GM12878 (cell line): ENCODE results near the gene CNNM1. TPM values are rescaled to one million over a fixed set of nuclear protein-coding genes. Genes with fewer than 3 reads are reported as not detected.

Source experiments
- ATAC-seq: fragments of 200-7000 bp; cut with Tn5 transposase; 3 replicates; pipeline ENCODE4 v1.9.1; 2020; ENCODE audit warnings: mild to moderate bottlenecking, moderate library complexity
- BruUV-seq: library from RNA; stranded (reverse); fragments of 400-500 nt; replicated peaks from 2 replicates; lab custom pipeline; 2021; lab: Mats Ljungman, UMichigan
- CTCF ChIA-PET: fragments of 300-600 bp; sonication (Branson Sonifier 250); formaldehyde crosslinking; extraction: SDS; loops from one replicate; lab custom pipeline; 2021; ENCODE audit warnings: inconsistent platforms; lab: Yijun Ruan, JAX
- POLR2A ChIA-PET: fragments of 350-600 bp; formaldehyde crosslinking; extraction: SDS; loops from one replicate; lab custom pipeline; 2021; ENCODE audit warnings: inconsistent platforms; lab: Charles Lee
- RAD21 ChIA-PET: fragments of 300-600 bp; sonication (Branson Sonifier 250); formaldehyde crosslinking; loops from one replicate; lab custom pipeline; 2023; ENCODE audit warnings: antibody characterized with exemption; ENCODE audit not compliant: unreplicated experiment; lab: Charles Lee
- SMC1A ChIA-PET: fragments of 300-600 bp; sonication (Branson Sonifier 250); formaldehyde crosslinking; loops from one replicate; lab custom pipeline; 2023; ENCODE audit not compliant: unreplicated experiment, uncharacterized antibody; lab: Charles Lee
- DNase-seq: peaks from one replicate; pipeline ENCODE4 v3.0.0-alpha.2; 2011; ENCODE audit warnings: low read depth, low spot score
- FAIRE-seq: peaks from 3 replicates; lab custom pipeline; 2011; peaks lifted over from hg19 to GRCh38; lab: Jason Lieb, UNC
- H2AFZ ChIP-seq: 2 replicates; pipeline ENCODE4 v1.6.0; 2011; ENCODE audit warnings: low read depth, low read length, control low read depth; ENCODE audit not compliant: control insufficient read depth
- H3K27ac ChIP-seq: 2 replicates; pipeline ENCODE4 v1.5.1; 2011; ENCODE audit warnings: control low read depth; ENCODE audit not compliant: control insufficient read depth, insufficient read depth
- H3K27me3 ChIP-seq, 2 experiments: replicated peaks in 1 of 2; 2 replicates each; pipeline versions ENCODE4 v1.6.0 to v1.6.1; 2011; ENCODE audit warnings: low read length in 1 of 2; ENCODE audit not compliant: control insufficient read depth in 2 of 2, insufficient read depth in 2 of 2
- H3K36me3 ChIP-seq, 2 experiments: 2 replicates each; pipeline ENCODE4 v1.5.1; 2011; ENCODE audit warnings: low read length in 1 of 2; ENCODE audit not compliant: control insufficient read depth in 2 of 2, insufficient read depth in 2 of 2
- H3K4me1 ChIP-seq: 2 replicates; pipeline ENCODE4 v1.6.1; 2011; ENCODE audit warnings: mild to moderate bottlenecking, low read length, moderate library complexity, mixed read lengths; ENCODE audit not compliant: control insufficient read depth, insufficient read depth
- H3K4me2 ChIP-seq: 2 replicates; pipeline ENCODE4 v1.6.0; 2011; ENCODE audit warnings: control low read depth; ENCODE audit not compliant: control insufficient read depth, insufficient read depth
- H3K4me3 ChIP-seq: fragments of 200-600 bp; sonication (generic); 2 replicates; pipeline ENCODE4 v1.5.1; 2016
- H3K79me2 ChIP-seq: 2 replicates; pipeline ENCODE4 v1.6.0; 2011; ENCODE audit warnings: low read length; ENCODE audit not compliant: control insufficient read depth, insufficient read depth
- H3K9ac ChIP-seq: 2 replicates; pipeline ENCODE4 v1.8.0; 2011; ENCODE audit warnings: low read length, control low read depth, mixed read lengths; ENCODE audit not compliant: control insufficient read depth, insufficient read depth
- H3K9me3 ChIP-seq: replicated peaks from 3 replicates; pipeline ENCODE4 v1.5.1; 2011; ENCODE audit warnings: mild to moderate bottlenecking, low read length; ENCODE audit not compliant: control insufficient read depth, insufficient read depth
- H4K20me1 ChIP-seq: 2 replicates; pipeline ENCODE4 v1.6.0; 2011; ENCODE audit not compliant: control insufficient read depth, insufficient read depth
- ASH2L ChIP-seq: fragments of 300-600, 200-600 bp; sonication (generic); IDR thresholded peaks from 2 replicates; pipeline ENCODE4 v1.6.1; 2017; ENCODE audit warnings: low read depth, mild to moderate bottlenecking, borderline replicate concordance
- CREB1 ChIP-seq: IDR thresholded peaks from 2 replicates; pipeline ENCODE4 v1.6.1; 2012; ENCODE audit warnings: low read depth, mild to moderate bottlenecking, inconsistent platforms
- CREM ChIP-seq: IDR thresholded peaks from 2 replicates; pipeline ENCODE4 v1.6.1; 2014; ENCODE audit warnings: antibody characterized with exemption, low read depth
- ETV6 ChIP-seq, 2 experiments: fragments of 450-650 bp in 1 of 2; IDR thresholded peaks in 1 of 2; conservative IDR thresholded peaks in 1 of 2; 2 replicates each; pipeline ENCODE4 v1.6.1; 2014; ENCODE audit warnings: antibody characterized with exemption in 1 of 2, borderline replicate concordance in 1 of 2, low read depth in 1 of 2, mild to moderate bottlenecking in 1 of 2, moderate library complexity in 1 of 2
- RB1 ChIP-seq: fragments of 450-650 bp; formaldehyde crosslinking; IDR thresholded peaks from 2 replicates; pipeline ENCODE4 v1.6.1; 2017; ENCODE audit warnings: mild to moderate bottlenecking, borderline replicate concordance
- SP1 ChIP-seq: IDR thresholded peaks from one replicate; pipeline ENCODE4 v1.6.1; 2011; ENCODE audit warnings: low read depth, low read length
- TAF1 ChIP-seq: IDR thresholded peaks from 2 replicates; pipeline ENCODE4 v1.6.1; 2011; ENCODE audit warnings: mild to moderate bottlenecking, low read depth, low read length, borderline replicate concordance
- TCF3 ChIP-seq: IDR thresholded peaks from 2 replicates; pipeline ENCODE4 v1.6.1; 2012; ENCODE audit warnings: low read depth, mild to moderate bottlenecking, low read length, borderline replicate concordance; ENCODE audit not compliant: insufficient read depth
- ZNF274 ChIP-seq: IDR thresholded peaks from one replicate; pipeline ENCODE4 v1.8.0; 2011; ENCODE audit not compliant: insufficient read length, insufficient read depth
- WGBS: methylation state at CpG from one replicate; pipeline ENCODE4 v1.1.6; 2016; ENCODE audit warnings: low lambda C conversion rate; ENCODE audit not compliant: insufficient replicate concordance, insufficient coverage; ENCODE audit errors: missing lambda C conversion rate; 5-methylcytosine and 5-hydroxymethylcytosine counted together
- in situ Hi-C: fragments of 300-500 bp; cut with MboI; formaldehyde crosslinking; loops from 9 replicates; pipeline ENCODE4 v1.14.3; 2018; ENCODE audit warnings: mixed read lengths
- intact Hi-C: fragments of 100-400 bp; cut with micrococcal nuclease; formaldehyde crosslinking; loops from one replicate; pipeline ENCODE4 v1.14.2; 2022; ENCODE audit not compliant: unreplicated experiment
- polyA plus RNA-seq, 11 experiments: library from polyadenylated mRNA; depleted of rRNA in 4 of 11; unstranded in 6 of 11; stranded (reverse) in 5 of 11; fragments of >200 nt; fragmentation: Nextera tagmentation in 4 of 11; fragmentation: Illumina TruSeq in 1 of 11; extraction: Ambion mirVana in 4 of 11; extraction: Trizol in 1 of 11; gene quantifications; 1 replicate in 1 of 11; 2 replicates in 10 of 11; pipeline versions ENCODE4 v1.2.1 to v1.2.3, GENCODE V29; 2011 to 2016; ENCODE audit warnings: inconsistent platforms in 2 of 11, missing spikeins in 2 of 11, low read depth in 1 of 11
- total RNA-seq, 4 experiments: library from RNA; depleted of rRNA in 3 of 4; stranded (reverse); fragments of >200 nt in 3 of 4; fragmentation: Illumina TruSeq in 1 of 4; extraction: Trizol in 1 of 4; gene quantifications; 2 replicates each; pipeline versions ENCODE4 v1.2.1 to v1.2.3, GENCODE V29; 2013 to 2021
- TF ChIP-seq, protein P1 (sequence below): IDR thresholded peaks from 2 replicates; pipeline ENCODE4 v1.6.1; 2012; ENCODE audit warnings: mild to moderate bottlenecking, low read depth, low read length
- TF ChIP-seq, protein P2 (sequence below): fragments of 450-650 bp; IDR thresholded peaks from 2 replicates; pipeline ENCODE4 v1.6.1; 2018; ENCODE audit warnings: borderline replicate concordance, mild to moderate bottlenecking; ENCODE audit not compliant: partially characterized antibody
- TF ChIP-seq, protein P3 (sequence below): IDR thresholded peaks from 2 replicates; pipeline ENCODE4 v1.6.1; 2011; ENCODE audit warnings: mild to moderate bottlenecking, low read depth, low read length, moderate library complexity; ENCODE audit not compliant: insufficient replicate concordance
- TF ChIP-seq, protein P4 (sequence below): fragments of 450-650 bp; formaldehyde crosslinking; IDR thresholded peaks from 2 replicates; pipeline ENCODE4 v1.5.0; 2022; ENCODE audit warnings: mild to moderate bottlenecking, missing genetic modification characterization

CNNM1 gene
- total and polyA plus RNA-seq, 10 of the 15 experiments (the other 5 are each of a cell fraction or from before 2014, with no cell fraction given), result 0.01 TPM; not detected in 9

DNA sequence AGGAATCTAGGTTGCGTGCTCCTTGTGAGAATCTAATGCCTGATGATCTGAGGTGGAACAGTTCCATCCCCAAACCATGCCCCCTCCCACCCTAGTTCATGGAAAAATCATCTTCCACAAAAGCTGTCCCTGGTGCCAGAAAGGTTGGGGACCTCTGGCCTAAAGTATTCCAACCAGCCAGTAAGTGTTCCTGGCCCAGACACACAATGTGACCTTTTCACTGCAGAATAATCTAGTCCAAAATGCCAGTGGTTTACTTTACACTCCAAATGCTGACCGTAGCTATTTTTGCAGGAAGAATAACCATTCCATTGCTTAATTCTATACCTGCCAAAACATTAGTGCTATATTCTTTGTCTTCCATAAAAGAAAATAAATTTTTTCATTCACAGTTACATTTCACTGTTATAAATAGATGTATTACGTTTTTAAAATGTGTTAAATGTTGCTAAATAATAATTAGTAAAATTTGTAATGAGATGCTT lies 10.4 kb downstream of the CNNM1 start:
- WGBS, result 6% methylated on average over 3 of the region's 3 CpGs
- no peaks in the 10 kb centered on the region for H4K20me1 ChIP-seq
- ATAC-seq, result no peak
- H3K4me3 ChIP-seq, result no peak overlapping the region
- ChIA-PET RAD21 (no interaction called here), POLR2A (no interaction called here), SMC1A (interaction anchor here (1.0 kb wide), 1 partner anchor 22 kb away, joined by 3 read pairs; no protein-coding TSS in a partner anchor), CTCF (no interaction called here)
- H3K79me2 ChIP-seq, result no peaks in the 10 kb centered on the region
- intact Hi-C loops, result no loop called here
- no peak overlapping the region for H2AFZ ChIP-seq
- BruUV-seq, result no TSS peak
- no peak overlapping the region for H3K27ac ChIP-seq
- no peaks in the 10 kb centered on the region for H3K9me3 ChIP-seq
- no peak for DNase-seq
- H3K27me3 ChIP-seq, result no peaks in the 10 kb centered on the region; a peak in 1 of 4 replicates
- in situ Hi-C loops, result no loop called here
- no peaks in the 10 kb centered on the region for H3K4me1 ChIP-seq
- no peaks in the 10 kb centered on the region for H3K36me3 ChIP-seq
- H3K9ac ChIP-seq, result no peak overlapping the region
- no peak for FAIRE-seq
- no peak overlapping the region for H3K4me2 ChIP-seq
- TF ChIP-seq ZNF274 (no peak), CREB1 (no peak), TAF1 (no peak), ASH2L (no peak), CREM (no peak), RB1 (no peak), ETV6 (conservative IDR thresholded peaks at IDR 0.05 in 1 of 2, IDR thresholded peaks at IDR 0.05 in 1 of 2; ENCODE audit: borderline replicate concordance in 1 of 2, low read depth in 1 of 2) (no peak), SP1 (no peak), TCF3 (no peak)
- TF ChIP-seq, protein P1, sequence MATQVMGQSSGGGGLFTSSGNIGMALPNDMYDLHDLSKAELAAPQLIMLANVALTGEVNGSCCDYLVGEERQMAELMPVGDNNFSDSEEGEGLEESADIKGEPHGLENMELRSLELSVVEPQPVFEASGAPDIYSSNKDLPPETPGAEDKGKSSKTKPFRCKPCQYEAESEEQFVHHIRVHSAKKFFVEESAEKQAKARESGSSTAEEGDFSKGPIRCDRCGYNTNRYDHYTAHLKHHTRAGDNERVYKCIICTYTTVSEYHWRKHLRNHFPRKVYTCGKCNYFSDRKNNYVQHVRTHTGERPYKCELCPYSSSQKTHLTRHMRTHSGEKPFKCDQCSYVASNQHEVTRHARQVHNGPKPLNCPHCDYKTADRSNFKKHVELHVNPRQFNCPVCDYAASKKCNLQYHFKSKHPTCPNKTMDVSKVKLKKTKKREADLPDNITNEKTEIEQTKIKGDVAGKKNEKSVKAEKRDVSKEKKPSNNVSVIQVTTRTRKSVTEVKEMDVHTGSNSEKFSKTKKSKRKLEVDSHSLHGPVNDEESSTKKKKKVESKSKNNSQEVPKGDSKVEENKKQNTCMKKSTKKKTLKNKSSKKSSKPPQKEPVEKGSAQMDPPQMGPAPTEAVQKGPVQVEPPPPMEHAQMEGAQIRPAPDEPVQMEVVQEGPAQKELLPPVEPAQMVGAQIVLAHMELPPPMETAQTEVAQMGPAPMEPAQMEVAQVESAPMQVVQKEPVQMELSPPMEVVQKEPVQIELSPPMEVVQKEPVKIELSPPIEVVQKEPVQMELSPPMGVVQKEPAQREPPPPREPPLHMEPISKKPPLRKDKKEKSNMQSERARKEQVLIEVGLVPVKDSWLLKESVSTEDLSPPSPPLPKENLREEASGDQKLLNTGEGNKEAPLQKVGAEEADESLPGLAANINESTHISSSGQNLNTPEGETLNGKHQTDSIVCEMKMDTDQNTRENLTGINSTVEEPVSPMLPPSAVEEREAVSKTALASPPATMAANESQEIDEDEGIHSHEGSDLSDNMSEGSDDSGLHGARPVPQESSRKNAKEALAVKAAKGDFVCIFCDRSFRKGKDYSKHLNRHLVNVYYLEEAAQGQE, result no peak
- TF ChIP-seq, protein P2, sequence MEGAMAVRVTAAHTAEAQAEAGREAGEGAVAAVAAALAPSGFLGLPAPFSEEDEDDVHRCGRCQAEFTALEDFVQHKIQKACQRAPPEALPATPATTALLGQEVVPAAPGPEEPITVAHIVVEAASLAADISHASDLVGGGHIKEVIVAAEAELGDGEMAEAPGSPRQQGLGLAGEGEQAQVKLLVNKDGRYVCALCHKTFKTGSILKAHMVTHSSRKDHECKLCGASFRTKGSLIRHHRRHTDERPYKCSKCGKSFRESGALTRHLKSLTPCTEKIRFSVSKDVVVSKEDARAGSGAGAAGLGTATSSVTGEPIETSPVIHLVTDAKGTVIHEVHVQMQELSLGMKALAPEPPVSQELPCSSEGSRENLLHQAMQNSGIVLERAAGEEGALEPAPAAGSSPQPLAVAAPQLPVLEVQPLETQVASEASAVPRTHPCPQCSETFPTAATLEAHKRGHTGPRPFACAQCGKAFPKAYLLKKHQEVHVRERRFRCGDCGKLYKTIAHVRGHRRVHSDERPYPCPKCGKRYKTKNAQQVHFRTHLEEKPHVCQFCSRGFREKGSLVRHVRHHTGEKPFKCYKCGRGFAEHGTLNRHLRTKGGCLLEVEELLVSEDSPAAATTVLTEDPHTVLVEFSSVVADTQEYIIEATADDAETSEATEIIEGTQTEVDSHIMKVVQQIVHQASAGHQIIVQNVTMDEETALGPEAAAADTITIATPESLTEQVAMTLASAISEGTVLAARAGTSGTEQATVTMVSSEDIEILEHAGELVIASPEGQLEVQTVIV, result no peak
- TF ChIP-seq, protein P3, sequence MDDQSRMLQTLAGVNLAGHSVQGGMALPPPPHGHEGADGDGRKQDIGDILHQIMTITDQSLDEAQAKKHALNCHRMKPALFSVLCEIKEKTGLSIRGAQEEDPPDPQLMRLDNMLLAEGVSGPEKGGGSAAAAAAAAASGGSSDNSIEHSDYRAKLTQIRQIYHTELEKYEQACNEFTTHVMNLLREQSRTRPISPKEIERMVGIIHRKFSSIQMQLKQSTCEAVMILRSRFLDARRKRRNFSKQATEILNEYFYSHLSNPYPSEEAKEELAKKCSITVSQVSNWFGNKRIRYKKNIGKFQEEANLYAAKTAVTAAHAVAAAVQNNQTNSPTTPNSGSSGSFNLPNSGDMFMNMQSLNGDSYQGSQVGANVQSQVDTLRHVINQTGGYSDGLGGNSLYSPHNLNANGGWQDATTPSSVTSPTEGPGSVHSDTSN, result no peak
- TF ChIP-seq, protein P4, sequence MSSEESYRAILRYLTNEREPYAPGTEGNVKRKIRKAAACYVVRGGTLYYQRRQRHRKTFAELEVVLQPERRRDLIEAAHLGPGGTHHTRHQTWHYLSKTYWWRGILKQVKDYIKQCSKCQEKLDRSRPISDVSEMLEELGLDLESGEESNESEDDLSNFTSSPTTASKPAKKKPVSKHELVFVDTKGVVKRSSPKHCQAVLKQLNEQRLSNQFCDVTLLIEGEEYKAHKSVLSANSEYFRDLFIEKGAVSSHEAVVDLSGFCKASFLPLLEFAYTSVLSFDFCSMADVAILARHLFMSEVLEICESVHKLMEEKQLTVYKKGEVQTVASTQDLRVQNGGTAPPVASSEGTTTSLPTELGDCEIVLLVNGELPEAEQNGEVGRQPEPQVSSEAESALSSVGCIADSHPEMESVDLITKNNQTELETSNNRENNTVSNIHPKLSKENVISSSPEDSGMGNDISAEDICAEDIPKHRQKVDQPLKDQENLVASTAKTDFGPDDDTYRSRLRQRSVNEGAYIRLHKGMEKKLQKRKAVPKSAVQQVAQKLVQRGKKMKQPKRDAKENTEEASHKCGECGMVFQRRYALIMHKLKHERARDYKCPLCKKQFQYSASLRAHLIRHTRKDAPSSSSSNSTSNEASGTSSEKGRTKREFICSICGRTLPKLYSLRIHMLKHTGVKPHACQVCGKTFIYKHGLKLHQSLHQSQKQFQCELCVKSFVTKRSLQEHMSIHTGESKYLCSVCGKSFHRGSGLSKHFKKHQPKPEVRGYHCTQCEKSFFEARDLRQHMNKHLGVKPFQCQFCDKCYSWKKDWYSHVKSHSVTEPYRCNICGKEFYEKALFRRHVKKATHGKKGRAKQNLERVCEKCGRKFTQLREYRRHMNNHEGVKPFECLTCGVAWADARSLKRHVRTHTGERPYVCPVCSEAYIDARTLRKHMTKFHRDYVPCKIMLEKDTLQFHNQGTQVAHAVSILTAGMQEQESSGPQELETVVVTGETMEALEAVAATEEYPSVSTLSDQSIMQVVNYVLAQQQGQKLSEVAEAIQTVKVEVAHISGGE, result no peak
